ENCODE data around the gene CACNA2D2. TPM values are rescaled to one million over a fixed set of nuclear protein-coding genes. Genes with fewer than 3 reads are reported as not detected.
A peak's percentile ranks its signal among the peaks of the same experiment; 100 is the strongest.

The CACNA2D2 gene
- total and polyA plus RNA-seq, 4 donors: 0.75 to 3.2 (median 2.2) TPM

DNA sequence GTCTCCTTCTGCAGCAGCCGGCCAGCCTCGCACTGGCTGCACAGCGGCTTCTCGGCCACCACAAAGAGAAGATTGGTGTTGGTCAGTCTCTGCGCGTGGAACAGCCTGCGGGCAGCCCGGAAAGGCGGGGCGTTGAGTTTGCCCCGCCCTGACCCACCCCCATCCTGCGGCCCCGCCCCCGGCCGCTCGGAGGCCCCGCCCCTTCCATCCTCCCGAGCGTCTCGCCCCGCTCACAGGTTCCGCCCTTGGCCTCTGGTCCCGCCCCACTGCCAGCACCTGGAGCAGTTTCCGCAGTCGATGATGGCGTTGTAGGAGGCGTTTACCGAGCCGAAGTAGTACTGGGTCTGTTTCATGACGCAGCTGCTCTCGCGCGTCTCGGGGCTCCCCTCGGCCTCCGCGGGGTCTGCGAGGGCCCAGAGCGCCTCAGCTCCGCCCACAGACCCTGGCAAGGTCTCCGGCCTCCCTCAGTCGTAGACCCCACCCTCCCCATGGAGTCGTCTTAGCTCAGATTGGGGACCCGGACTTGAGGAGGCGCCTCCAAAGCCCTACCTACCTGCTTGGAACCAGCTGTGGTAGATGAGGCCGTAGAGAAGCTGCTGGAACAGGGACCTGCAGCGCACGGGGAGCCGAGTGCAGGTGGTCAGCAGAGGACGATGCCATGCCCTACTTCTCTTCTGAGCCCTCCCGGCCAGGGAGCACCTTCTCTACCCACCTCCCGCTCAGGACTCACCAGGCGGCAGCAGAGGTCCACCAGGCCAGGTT lies 138.2 kb downstream of the CACNA2D2 start:
- Histone ChIP-seq H3K4me3 (ENCODE audit: low read length in 2 of 2) (peak overlapping the region; percentile 5 to 30), H3K27me3 (ENCODE audit: control insufficient read depth in 1 of 2, insufficient read depth in 2 of 2, low read length in 1 of 2) (no peaks in the 10 kb centered on the region), H3K4me1 (ENCODE audit: control insufficient read depth in 1 of 2, insufficient read depth in 2 of 2, low read length in 2 of 2) (no peaks in the 10 kb centered on the region), H3K27ac (ENCODE audit: low read depth in 1 of 2, low read length in 2 of 2) (no peak overlapping the region), H3K9me3 (ENCODE audit: control insufficient read depth, low read length) (no peaks in the 10 kb centered on the region), H3K36me3 (ENCODE audit: control insufficient read depth in 1 of 2, insufficient read depth in 2 of 2, low read length in 1 of 2) (no peaks in the 10 kb centered on the region)
- 12 to 13% methylated on average over 45 to 53 of the region's 53 CpGs for WGBS, 2 donors
- intact Hi-C loops (cut with DNase I): loop anchor here in 1 of 2 donors (5.0 kb wide), 1 partner anchor 152 kb away; no protein-coding TSS in a partner anchor
- ATAC-seq (ENCODE audit: low FRiP score): peak; percentile 88
- DNase-seq: peak; percentile 89 to 93

DNA sequence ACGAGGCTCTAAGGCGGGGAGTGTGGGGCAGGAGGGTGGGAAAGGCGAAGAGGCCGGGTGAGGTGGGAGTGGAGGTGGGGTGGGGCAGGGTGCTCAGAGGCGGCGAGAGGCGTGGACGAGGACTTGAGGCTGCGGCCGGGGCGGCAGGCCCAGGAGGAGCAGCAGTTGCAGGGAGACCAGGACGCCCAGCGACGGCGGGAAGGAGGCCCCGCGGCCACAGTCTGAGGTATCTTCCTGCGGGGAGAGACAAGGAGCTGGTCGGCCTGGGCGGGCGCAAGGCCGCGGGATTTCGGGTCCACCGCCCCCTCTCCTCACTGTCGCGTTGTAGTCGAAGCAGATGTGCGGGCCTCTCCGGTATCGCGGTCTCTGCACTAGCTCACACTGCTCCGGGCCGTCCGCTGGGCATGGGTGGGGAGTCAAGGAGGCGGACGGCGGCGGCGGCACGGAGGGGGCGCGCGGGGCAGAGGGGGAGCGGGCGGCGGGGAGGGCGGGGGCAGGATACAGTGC lies 138.8 kb downstream of the CACNA2D2 start:
- ATAC-seq (ENCODE audit: low FRiP score) (peak; percentile 49), DNase-seq (peak in 1 of 2 donors; percentile 86)
- H3K4me3 ChIP-seq (ENCODE audit: low read length in 2 of 2): peak overlapping the region; percentile 5 to 30
- WGBS, 2 donors: 17 to 23% methylated on average over 36 to 48 of the region's 48 CpGs
- intact Hi-C loops (cut with DNase I): loop anchor here in 1 of 2 donors (5.0 kb wide), 2 partner anchors 153 to 178 kb away; no protein-coding TSS in a partner anchor
- no peak overlapping the region for H3K27ac ChIP-seq (ENCODE audit: low read depth in 1 of 2, low read length in 2 of 2)
- H3K4me1 ChIP-seq (ENCODE audit: control insufficient read depth in 1 of 2, insufficient read depth in 2 of 2, low read length in 2 of 2): no peaks in the 10 kb centered on the region
- H3K9me3 ChIP-seq (ENCODE audit: control insufficient read depth, low read length): no peaks in the 10 kb centered on the region
- H3K27me3 ChIP-seq (ENCODE audit: control insufficient read depth in 1 of 2, insufficient read depth in 2 of 2, low read length in 1 of 2): no peaks in the 10 kb centered on the region
- H3K36me3 ChIP-seq (ENCODE audit: control insufficient read depth in 1 of 2, insufficient read depth in 2 of 2, low read length in 1 of 2): no peaks in the 10 kb centered on the region

DNA sequence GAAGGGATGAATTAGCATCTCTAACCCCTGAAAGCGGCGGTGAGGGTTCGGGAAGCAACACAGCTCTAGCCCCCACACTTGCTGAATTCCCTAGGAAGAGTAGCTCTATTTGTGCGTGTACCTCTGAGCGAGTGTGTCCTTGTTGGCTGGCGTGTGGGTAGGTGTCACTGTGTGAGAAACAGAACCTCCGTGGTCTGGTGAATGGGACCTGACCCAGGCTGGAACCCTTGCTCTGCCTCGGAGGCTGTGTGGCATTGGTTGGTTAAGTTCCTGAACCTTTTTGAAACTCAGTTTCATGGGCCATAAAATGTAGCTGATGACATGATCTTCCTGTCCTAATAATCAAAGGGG lies 143.7 kb downstream of the CACNA2D2 start:
- no peak for ATAC-seq (ENCODE audit: low FRiP score)
- no peaks in the 10 kb centered on the region for H3K4me1 ChIP-seq (ENCODE audit: control insufficient read depth in 1 of 2, insufficient read depth in 2 of 2, low read length in 2 of 2)
- H3K27ac ChIP-seq (ENCODE audit: low read depth in 1 of 2, low read length in 2 of 2): no peak overlapping the region
- no peaks in the 10 kb centered on the region for H3K9me3 ChIP-seq (ENCODE audit: control insufficient read depth, low read length)
- 11 to 14% methylated on average over 8 of the region's 8 CpGs for WGBS, 2 donors
- intact Hi-C loops (cut with DNase I): loop anchor here in 1 of 2 donors (5.0 to 10.0 kb wide), 2 partner anchors 183 to 1035 kb away; partner anchors contain the start of gene RBM15B
- H3K4me3 ChIP-seq (ENCODE audit: low read length in 2 of 2): no peak overlapping the region
- H3K27me3 ChIP-seq (ENCODE audit: control insufficient read depth in 1 of 2, insufficient read depth in 2 of 2, low read length in 1 of 2): no peaks in the 10 kb centered on the region
- peaks cover 0 to 2% of the 10 kb centered on the region in 2 donors for H3K36me3 ChIP-seq (ENCODE audit: control insufficient read depth in 1 of 2, insufficient read depth in 2 of 2, low read length in 1 of 2)
- DNase-seq: no peak

DNA sequence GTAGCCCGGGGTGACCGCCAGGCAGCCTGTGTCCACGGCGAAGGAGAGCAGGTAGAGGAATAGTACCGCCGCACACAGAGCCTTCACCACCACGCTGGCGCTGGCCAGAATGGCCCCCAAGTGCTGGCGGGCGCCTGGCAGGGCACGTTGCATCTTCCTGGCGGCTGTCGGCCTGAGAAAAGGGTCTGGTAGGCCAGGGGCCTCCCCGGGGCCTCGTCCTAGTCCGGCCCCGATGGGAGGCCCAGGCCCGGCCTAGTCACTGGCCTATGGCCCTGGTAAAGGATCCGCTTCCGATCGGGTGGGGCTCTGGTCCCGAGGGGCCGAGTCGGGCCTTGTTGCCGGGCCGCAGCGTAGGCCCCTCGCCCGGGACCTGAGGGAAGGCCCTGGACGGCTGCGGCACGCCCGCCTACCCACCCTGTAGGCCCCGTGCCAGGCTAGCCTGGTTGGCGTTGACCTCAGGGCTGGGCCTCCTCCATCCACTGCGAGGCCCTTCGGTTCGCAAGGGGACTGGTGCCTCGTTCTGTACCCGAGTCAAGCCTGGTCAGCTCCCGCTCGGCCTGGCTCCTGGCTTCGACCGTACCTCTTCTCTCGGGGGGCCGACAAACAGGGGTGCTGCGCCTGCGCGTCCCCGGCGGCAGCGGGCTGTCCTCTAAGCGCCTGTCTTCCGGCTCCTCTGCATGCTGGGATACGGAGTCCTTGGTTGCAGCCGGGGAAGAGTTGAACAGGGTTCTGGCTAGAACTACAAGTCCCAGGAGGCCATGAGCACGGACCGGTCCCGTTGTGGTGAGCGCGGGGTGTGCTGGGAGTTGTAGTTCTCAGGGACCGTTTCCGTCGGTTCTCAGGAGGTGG lies 144.3 kb downstream of the CACNA2D2 start, which contains the start of gene TMEM115:
Gene TMEM115 (minus strand): TSS at position 611 of the 849 bp plus-strand sequence. CDS start 458 bp downstream, at position 153.
- Histone ChIP-seq H3K36me3 (ENCODE audit: control insufficient read depth in 1 of 2, insufficient read depth in 2 of 2, low read length in 1 of 2) (peaks cover 0 to 2% of the 10 kb centered on the region in 2 donors), H3K9me3 (ENCODE audit: control insufficient read depth, low read length) (no peaks in the 10 kb centered on the region), H3K27me3 (ENCODE audit: control insufficient read depth in 1 of 2, insufficient read depth in 2 of 2, low read length in 1 of 2) (no peaks in the 10 kb centered on the region), H3K4me1 (ENCODE audit: control insufficient read depth in 1 of 2, insufficient read depth in 2 of 2, low read length in 2 of 2) (no peaks in the 10 kb centered on the region), H3K4me3 (ENCODE audit: low read length in 2 of 2) (peak within 1 kb of the TSS; percentile 63 to 67), H3K27ac (ENCODE audit: low read depth in 1 of 2, low read length in 2 of 2) (peak within 1 kb of the TSS in 1 of 2 donors; percentile 59)
- ATAC-seq (ENCODE audit: low FRiP score) (peak; percentile 98), DNase-seq (peak; percentile 98)
- intact Hi-C loops (cut with DNase I): loop anchor here in 1 of 2 donors (10.0 kb wide), 1 partner anchor 1036 kb away; the partner anchor contains the start of gene RBM15B
- WGBS, 2 donors: 1% methylated on average over 63 to 64 of the region's 64 CpGs

DNA sequence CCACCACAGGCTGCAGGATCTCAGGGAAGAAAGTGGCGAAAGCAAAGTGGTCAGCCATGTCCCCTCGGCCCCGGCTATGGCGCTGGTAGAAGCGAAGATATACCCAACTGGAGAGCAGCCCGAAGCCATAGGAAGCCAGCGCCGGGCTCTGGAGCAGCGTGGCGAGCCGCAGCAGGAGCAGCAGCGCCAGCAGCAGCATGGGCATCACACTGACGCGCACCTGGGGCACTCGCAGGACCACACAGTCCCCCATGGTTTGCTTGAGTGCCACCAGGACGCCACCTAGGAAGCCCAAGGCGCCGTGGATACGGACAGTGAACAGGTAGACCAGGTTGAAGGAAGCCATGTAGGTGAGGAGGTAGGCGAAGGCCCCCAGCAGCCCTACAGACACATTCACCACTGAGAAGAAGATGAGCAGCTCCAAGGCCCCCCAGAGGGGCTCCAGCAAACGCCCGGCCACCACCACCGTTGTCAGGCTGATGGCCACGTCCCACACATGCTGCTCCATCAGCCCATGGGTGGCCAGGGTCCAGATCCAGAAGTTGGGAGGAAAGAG lies 145.0 kb downstream of the CACNA2D2 start:
- ATAC-seq (ENCODE audit: low FRiP score): no peak
- no peak overlapping the region for H3K27ac ChIP-seq (ENCODE audit: low read depth in 1 of 2, low read length in 2 of 2)
- DNase-seq: no peak
- 34 to 43% methylated on average over 24 of the region's 24 CpGs for WGBS, 2 donors
- H3K4me1 ChIP-seq (ENCODE audit: control insufficient read depth in 1 of 2, insufficient read depth in 2 of 2, low read length in 2 of 2): no peaks in the 10 kb centered on the region
- peak overlapping the region; percentile 63 to 67 for H3K4me3 ChIP-seq (ENCODE audit: low read length in 2 of 2)
- H3K36me3 ChIP-seq (ENCODE audit: control insufficient read depth in 1 of 2, insufficient read depth in 2 of 2, low read length in 1 of 2): peaks cover 0 to 2% of the 10 kb centered on the region in 2 donors
- no peaks in the 10 kb centered on the region for H3K27me3 ChIP-seq (ENCODE audit: control insufficient read depth in 1 of 2, insufficient read depth in 2 of 2, low read length in 1 of 2)
- H3K9me3 ChIP-seq (ENCODE audit: control insufficient read depth, low read length): no peaks in the 10 kb centered on the region
- intact Hi-C loops (cut with DNase I): loop anchor here in 1 of 2 donors (10.0 kb wide), 1 partner anchor 1036 kb away; the partner anchor contains the start of gene RBM15B

DNA sequence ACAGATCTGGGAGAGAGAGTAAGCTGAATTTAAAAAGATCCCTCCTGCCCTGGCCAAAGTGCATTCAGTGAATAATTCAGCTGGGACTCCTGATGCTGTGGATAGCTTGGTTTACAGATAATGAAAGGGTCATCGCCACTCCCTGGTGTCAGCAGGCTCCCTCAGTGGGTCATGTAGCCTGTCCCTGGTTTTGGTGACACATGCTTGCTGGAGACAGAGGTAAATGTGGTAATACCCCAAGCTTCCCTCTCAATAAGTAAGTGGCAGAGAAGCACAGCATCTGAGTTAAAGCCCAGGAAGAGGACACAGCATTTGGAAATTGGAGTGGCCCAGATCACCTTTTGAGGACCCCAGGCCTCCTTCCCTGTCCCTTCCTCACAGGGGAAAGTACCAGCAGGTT lies 146.0 kb downstream of the CACNA2D2 start:
- peaks cover 0 to 5% of the 10 kb centered on the region in 2 donors for H3K36me3 ChIP-seq (ENCODE audit: control insufficient read depth in 1 of 2, insufficient read depth in 2 of 2, low read length in 1 of 2)
- no peak for ATAC-seq (ENCODE audit: low FRiP score)
- no peak overlapping the region for H3K4me3 ChIP-seq (ENCODE audit: low read length in 2 of 2)
- no peaks in the 10 kb centered on the region for H3K9me3 ChIP-seq (ENCODE audit: control insufficient read depth, low read length)
- H3K4me1 ChIP-seq (ENCODE audit: control insufficient read depth in 1 of 2, insufficient read depth in 2 of 2, low read length in 2 of 2): no peaks in the 10 kb centered on the region
- WGBS, 2 donors: 68 to 75% methylated on average over 1 of the region's 1 CpG
- H3K27ac ChIP-seq (ENCODE audit: low read depth in 1 of 2, low read length in 2 of 2): no peak overlapping the region
- H3K27me3 ChIP-seq (ENCODE audit: control insufficient read depth in 1 of 2, insufficient read depth in 2 of 2, low read length in 1 of 2): no peaks in the 10 kb centered on the region
- no peak for DNase-seq
- intact Hi-C loops (cut with DNase I): loop anchor here in 1 of 2 donors (10.0 kb wide), 1 partner anchor 1037 kb away; the partner anchor contains the start of gene RBM15B

DNA sequence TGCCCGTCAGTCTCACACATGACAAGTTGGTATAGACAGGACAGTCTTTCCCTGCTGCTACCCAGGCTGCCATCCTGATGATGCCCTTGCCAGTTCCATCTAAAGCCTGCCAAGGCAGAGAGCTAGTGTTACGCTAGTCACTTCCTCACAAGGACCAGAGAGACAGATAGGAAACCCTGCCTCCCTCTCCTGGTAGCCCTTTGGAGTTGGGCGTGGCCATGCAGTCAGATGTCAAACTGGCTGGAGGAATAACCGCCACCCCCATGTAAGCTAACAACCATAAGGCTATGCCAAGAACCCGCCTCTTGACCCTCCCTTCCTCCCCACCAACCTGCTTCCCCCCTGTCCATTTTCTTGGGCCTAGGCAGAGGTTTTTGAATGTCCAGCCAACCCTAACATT lies 146.9 kb downstream of the CACNA2D2 start:
- ATAC-seq (ENCODE audit: low FRiP score): no peak
- intact Hi-C loops (cut with DNase I): loop anchor here in 1 of 2 donors (10.0 kb wide), 1 partner anchor 1038 kb away; the partner anchor contains the start of gene RBM15B
- H3K36me3 ChIP-seq (ENCODE audit: control insufficient read depth in 1 of 2, insufficient read depth in 2 of 2, low read length in 1 of 2): peaks cover 0 to 5% of the 10 kb centered on the region in 2 donors

More for the DNA sequence above, 146.9 kb downstream of the CACNA2D2 start:
- DNase-seq: no peak
- no peaks in the 10 kb centered on the region for H3K4me1 ChIP-seq (ENCODE audit: control insufficient read depth in 1 of 2, insufficient read depth in 2 of 2, low read length in 2 of 2)
- peak overlapping the region in 1 of 2 donors; percentile 15 for H3K27ac ChIP-seq (ENCODE audit: low read depth in 1 of 2, low read length in 2 of 2)
- WGBS, 2 donors: 34% methylated on average over 5 of the region's 5 CpGs
- no peaks in the 10 kb centered on the region for H3K9me3 ChIP-seq (ENCODE audit: control insufficient read depth, low read length)
- no peaks in the 10 kb centered on the region for H3K27me3 ChIP-seq (ENCODE audit: control insufficient read depth in 1 of 2, insufficient read depth in 2 of 2, low read length in 1 of 2)
- peak overlapping the region in 1 of 2 donors; percentile 3 for H3K4me3 ChIP-seq (ENCODE audit: low read length in 2 of 2)
